ENCODE results near the gene TOM1L2.

DNA sequence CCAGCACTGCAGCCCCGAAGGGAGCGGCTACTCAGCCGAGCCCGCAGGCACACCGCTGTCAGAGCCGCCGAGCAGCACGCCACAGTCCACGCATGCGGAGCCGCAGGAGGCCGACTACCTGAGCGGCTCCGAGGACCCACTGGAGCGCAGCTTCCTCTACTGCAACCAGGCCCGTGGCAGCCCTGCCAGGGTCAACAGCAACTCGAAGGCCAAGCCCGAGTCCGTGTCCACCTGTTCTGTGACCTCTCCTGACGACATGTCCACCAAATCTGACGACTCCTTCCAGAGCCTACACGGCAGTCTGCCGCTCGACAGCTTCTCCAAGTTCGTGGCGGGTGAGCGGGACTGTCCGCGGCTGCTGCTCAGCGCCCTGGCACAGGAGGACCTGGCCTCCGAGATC is 177.8 kb downstream of the TOM1L2 start:
- TF ChIP-seq, protein P1, sequence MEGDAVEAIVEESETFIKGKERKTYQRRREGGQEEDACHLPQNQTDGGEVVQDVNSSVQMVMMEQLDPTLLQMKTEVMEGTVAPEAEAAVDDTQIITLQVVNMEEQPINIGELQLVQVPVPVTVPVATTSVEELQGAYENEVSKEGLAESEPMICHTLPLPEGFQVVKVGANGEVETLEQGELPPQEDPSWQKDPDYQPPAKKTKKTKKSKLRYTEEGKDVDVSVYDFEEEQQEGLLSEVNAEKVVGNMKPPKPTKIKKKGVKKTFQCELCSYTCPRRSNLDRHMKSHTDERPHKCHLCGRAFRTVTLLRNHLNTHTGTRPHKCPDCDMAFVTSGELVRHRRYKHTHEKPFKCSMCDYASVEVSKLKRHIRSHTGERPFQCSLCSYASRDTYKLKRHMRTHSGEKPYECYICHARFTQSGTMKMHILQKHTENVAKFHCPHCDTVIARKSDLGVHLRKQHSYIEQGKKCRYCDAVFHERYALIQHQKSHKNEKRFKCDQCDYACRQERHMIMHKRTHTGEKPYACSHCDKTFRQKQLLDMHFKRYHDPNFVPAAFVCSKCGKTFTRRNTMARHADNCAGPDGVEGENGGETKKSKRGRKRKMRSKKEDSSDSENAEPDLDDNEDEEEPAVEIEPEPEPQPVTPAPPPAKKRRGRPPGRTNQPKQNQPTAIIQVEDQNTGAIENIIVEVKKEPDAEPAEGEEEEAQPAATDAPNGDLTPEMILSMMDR (IDR thresholded peaks at IDR 0.05): no peak
- TF ChIP-seq POLR2AphosphoS5 (IDR thresholded peaks at IDR 0.05): no peak
- TF ChIP-seq POLR2A (IDR thresholded peaks at IDR 0.05): no peak
- no peak for TF ChIP-seq EP300 (IDR thresholded peaks at IDR 0.05)

Data from stomach (tissue), 4 donors.